IMR-90 (cell line): ENCODE measurements around the gene DGLUCY. TPM values are rescaled to one million over a fixed set of nuclear protein-coding genes. Genes with fewer than 3 reads are reported as not detected.

Experiments used
- ATAC-seq: fragments of 200-7000 bp; cut with Tn5 transposase; 2 replicates; pipeline ENCODE4 v1.9.1; 2020; ENCODE audit warnings: low read depth, mild to moderate bottlenecking, moderate library complexity
- BruUV-seq: library from RNA; stranded (reverse); fragments of 400-500 nt; replicated peaks from 2 replicates; lab custom pipeline; 2021; lab: Mats Ljungman, UMichigan
- CTCF ChIA-PET: fragments of 300-600 bp; formaldehyde crosslinking; extraction: SDS; loops from one replicate; lab custom pipeline; 2021; ENCODE audit warnings: antibody characterized with exemption; lab: Yijun Ruan, JAX
- POLR2A ChIA-PET: fragments of 300-600 bp; sonication (Branson Sonifier 250); formaldehyde crosslinking; loops from one replicate; lab custom pipeline; 2022; ENCODE audit warnings: antibody characterized with exemption; ENCODE audit not compliant: unreplicated experiment; lab: Charles Lee
- DNase-seq: peaks from one replicate; pipeline ENCODE4 v3.0.0; 2013
- H2AFZ ChIP-seq: replicated peaks from 2 replicates; pipeline ENCODE3; 2013; ENCODE audit warnings: low read length, mild to moderate bottlenecking; ENCODE audit not compliant: poor library complexity
- H2AK5ac ChIP-seq: 2 replicates; pipeline ENCODE4 v1.6.1; 2013; ENCODE audit warnings: low read depth, low read length, inconsistent platforms
- H2AK9ac ChIP-seq: replicated peaks from 2 replicates; pipeline ENCODE3; 2013; ENCODE audit warnings: mild to moderate bottlenecking, low read depth, low read length, moderate library complexity; ENCODE audit not compliant: poor library complexity
- H2BK120ac ChIP-seq: 2 replicates; pipeline ENCODE4 v1.6.1; 2013; ENCODE audit warnings: low read depth, low read length, inconsistent platforms
- H2BK15ac ChIP-seq: 3 replicates; pipeline ENCODE4 v1.6.1; 2013; ENCODE audit warnings: low read depth, low read length, inconsistent platforms
- H2BK20ac ChIP-seq: 2 replicates; pipeline ENCODE4 v1.6.1; 2013; ENCODE audit warnings: low read depth, mild to moderate bottlenecking, inconsistent platforms, low read length, moderate library complexity
- H2BK5ac ChIP-seq: 2 replicates; pipeline ENCODE4 v1.6.1; 2013; ENCODE audit warnings: mild to moderate bottlenecking, low read depth, low read length, inconsistent platforms; ENCODE audit not compliant: poor library complexity, severe bottlenecking
- H3K14ac ChIP-seq: replicated peaks from 2 replicates; pipeline ENCODE4 v1.6.1; 2013; ENCODE audit warnings: low read depth, low read length, inconsistent platforms
- H3K18ac ChIP-seq: 2 replicates; pipeline ENCODE4 v1.6.1; 2013; ENCODE audit warnings: low read depth, low read length, control low read depth
- H3K23ac ChIP-seq: 2 replicates; pipeline ENCODE4 v1.6.1; 2013; ENCODE audit warnings: low read depth, low read length, inconsistent platforms
- H3K27ac ChIP-seq: 2 replicates; pipeline ENCODE4 v1.5.1; 2013; ENCODE audit warnings: mild to moderate bottlenecking, control low read depth, low read length; ENCODE audit not compliant: insufficient read depth
- H3K27me3 ChIP-seq: 2 replicates; pipeline ENCODE4 v1.6.1; 2013; ENCODE audit warnings: low read length; ENCODE audit not compliant: control insufficient read depth, insufficient read depth
- H3K36me3 ChIP-seq: 2 replicates; pipeline ENCODE4 v1.6.1; 2013; ENCODE audit warnings: low read length, mixed read lengths; ENCODE audit not compliant: control insufficient read depth, insufficient read depth
- H3K4ac ChIP-seq: 2 replicates; pipeline ENCODE4 v1.6.1; 2013; ENCODE audit warnings: low read depth, low read length, inconsistent platforms
- H3K4me1 ChIP-seq: 2 replicates; pipeline ENCODE4 v1.6.1; 2013; ENCODE audit warnings: low read length, mixed read lengths; ENCODE audit not compliant: control insufficient read depth, insufficient read depth
- H3K4me2 ChIP-seq: 2 replicates; pipeline ENCODE4 v1.6.1; 2013; ENCODE audit warnings: low read depth, mild to moderate bottlenecking, control low read depth, low read length, moderate library complexity
- H3K4me3 ChIP-seq: 2 replicates; pipeline ENCODE4 v1.5.1; 2013; ENCODE audit warnings: low read depth, mild to moderate bottlenecking, control low read depth, low read length, moderate library complexity; ENCODE audit not compliant: insufficient read depth
- H3K56ac ChIP-seq: 2 replicates; pipeline ENCODE4 v1.6.1; 2013; ENCODE audit warnings: low read length, inconsistent platforms; ENCODE audit not compliant: insufficient read depth; ENCODE audit errors: extremely low read depth
- H3K79me1 ChIP-seq, 2 experiments: 2 replicates each; pipeline ENCODE4 v1.6.1; 2013; ENCODE audit warnings: low read length in 2 of 2, inconsistent platforms in 1 of 2, low read depth in 1 of 2
- H3K9ac ChIP-seq: 2 replicates; pipeline ENCODE4 v1.6.1; 2013; ENCODE audit warnings: low read depth, low read length, control low read depth
- H3K9me1 ChIP-seq: 2 replicates; pipeline ENCODE4 v1.6.1; 2013; ENCODE audit warnings: low read length, inconsistent platforms; ENCODE audit not compliant: insufficient read depth
- H3K9me3 ChIP-seq: 2 replicates; pipeline ENCODE4 v1.6.1; 2013; ENCODE audit warnings: low read length; ENCODE audit not compliant: control insufficient read depth, insufficient read depth
- H4K20me1 ChIP-seq: 2 replicates; pipeline ENCODE4 v1.6.1; 2013; ENCODE audit warnings: low read length, inconsistent platforms; ENCODE audit not compliant: insufficient read depth
- H4K5ac ChIP-seq: 2 replicates; pipeline ENCODE4 v1.6.1; 2013; ENCODE audit warnings: mild to moderate bottlenecking, low read depth, low read length, control low read depth
- H4K8ac ChIP-seq, 2 experiments: 2 replicates each; pipeline ENCODE4 v1.6.1; 2013; ENCODE audit warnings: low read depth in 2 of 2, low read length in 2 of 2, control low read depth in 1 of 2, inconsistent platforms in 1 of 2
- H4K91ac ChIP-seq: 2 replicates; pipeline ENCODE4 v1.6.1; 2013; ENCODE audit warnings: low read depth, low read length, inconsistent platforms; ENCODE audit not compliant: insufficient read depth
- CEBPB ChIP-seq: IDR thresholded peaks from 2 replicates; pipeline ENCODE4 v1.6.1; 2012; ENCODE audit warnings: low read depth, low read length, improper control_type of control experiment
- FOS ChIP-seq: fragments of 150-350 bp; IDR thresholded peaks from 2 replicates; pipeline ENCODE4 v1.6.1; 2016; ENCODE audit warnings: low read depth, low read length
- USF2 ChIP-seq: fragments of 150-350 bp; IDR thresholded peaks from 2 replicates; pipeline ENCODE4 v1.6.1; 2017; ENCODE audit warnings: mild to moderate bottlenecking, antibody characterized with exemption, low read length, low read depth
- WGBS, 2 experiments: methylation state at CpG; one replicate each; pipeline versions ENCODE4 v1.1.5 to v1.1.7; 2013; ENCODE audit warnings: missing lambda C conversion rate in 2 of 2; ENCODE audit not compliant: insufficient read length in 1 of 2; ENCODE audit errors: extremely low coverage in 2 of 2; 5-methylcytosine and 5-hydroxymethylcytosine counted together
- dilution Hi-C: fragments of 300-500 bp; cut with HindIII; formaldehyde crosslinking; loops from one replicate; pipeline ENCODE4 v1.14.3; 2018; ENCODE audit warnings: low sequenced_read_pairs; ENCODE audit not compliant: unreplicated experiment
- in situ Hi-C: fragments of 300-500 bp; cut with MboI; formaldehyde crosslinking; loops from 3 replicates; pipeline ENCODE4 v1.14.3; 2019; ENCODE audit warnings: low sequenced_read_pairs, inconsistent platforms, mixed read lengths
- intact Hi-C: fragments of 100-400 bp; cut with micrococcal nuclease; formaldehyde crosslinking; loops from 2 replicates; pipeline ENCODE4 v1.10.0; 2022
- polyA plus RNA-seq, 3 experiments: library from polyadenylated mRNA; depleted of rRNA; stranded (reverse); fragments of >200 nt; gene quantifications; 2 replicates each; pipeline ENCODE4 v1.2.3, GENCODE V29; 2012; ENCODE audit warnings: low replicate concordance in 1 of 3
- total RNA-seq: library from RNA; depleted of rRNA; stranded (reverse); fragments of >200 nt; gene quantifications from 2 replicates; pipeline ENCODE4 v1.2.3, GENCODE V29; 2012

Gene DGLUCY
- total and polyA plus RNA-seq, 2 of the 4 experiments (the other 2 are of a cell fraction): 8.5 to 13.3 TPM

- no peaks in the 10 kb centered on the region for H3K27me3 ChIP-seq
- no peak overlapping the region for H3K9ac ChIP-seq
- no peak overlapping the region for H2BK20ac ChIP-seq
- no peak overlapping the region; the same call in 1 of the 2 replicates for H2AK5ac ChIP-seq
- POLR2A ChIA-PET: no interaction called here
- no peak overlapping the region for H3K18ac ChIP-seq
- DNase-seq: no peak
- dilution Hi-C loops (no loop called here), intact Hi-C loops (no loop called here), in situ Hi-C loops (no loop called here)
- CTCF ChIA-PET: interaction anchor here (1.2 kb wide), 1 partner anchor 23 kb away, joined by 3 read pairs; no protein-coding TSS in a partner anchor
- H3K79me1 ChIP-seq: peaks cover 0 to 4% of the 10 kb centered on the region in 2 experiments; a peak in 1 of 4 replicates
- no peak overlapping the region for H3K23ac ChIP-seq
- H4K91ac ChIP-seq: no peak overlapping the region
- H2BK15ac ChIP-seq: no peak overlapping the region
- H3K9me3 ChIP-seq: peaks cover 2% of the 10 kb centered on the region; the same call in 1 of the 2 replicates
- H4K5ac ChIP-seq: no peak overlapping the region
- H3K4me2 ChIP-seq: no peak overlapping the region
- TF ChIP-seq FOS (no peak), USF2 (no peak), CEBPB (no peak)
- H3K4me1 ChIP-seq: peaks cover 3% of the 10 kb centered on the region
- no peak overlapping the region for H4K8ac ChIP-seq
- H3K36me3 ChIP-seq: no peaks in the 10 kb centered on the region
- 96% methylated on average over 51 of the region's 63 CpGs; no CpG with 5 or more reads in 1 of the 2 experiments for WGBS, 2 experiments
- no peak overlapping the region for H3K4ac ChIP-seq
- no peaks in the 10 kb centered on the region for H4K20me1 ChIP-seq
- H2AK9ac ChIP-seq: no peak overlapping the region
- no peak overlapping the region for H3K14ac ChIP-seq
- H3K4me3 ChIP-seq: no peak overlapping the region
- H3K27ac ChIP-seq: no peak overlapping the region
- BruUV-seq: no TSS peak
- no peak overlapping the region for H2BK5ac ChIP-seq
- no peak overlapping the region for H3K56ac ChIP-seq
- H2AFZ ChIP-seq: no peak overlapping the region
- peaks cover 9% of the 10 kb centered on the region for H3K9me1 ChIP-seq
- ATAC-seq: no peak
- H2BK120ac ChIP-seq: no peak overlapping the region
Observed at GRCh38 chr14:91233936-91234790, 120.3 kb downstream of the DGLUCY start.
